Measurements from ENCODE around the gene METRNL.

METRNL gene

DNA sequence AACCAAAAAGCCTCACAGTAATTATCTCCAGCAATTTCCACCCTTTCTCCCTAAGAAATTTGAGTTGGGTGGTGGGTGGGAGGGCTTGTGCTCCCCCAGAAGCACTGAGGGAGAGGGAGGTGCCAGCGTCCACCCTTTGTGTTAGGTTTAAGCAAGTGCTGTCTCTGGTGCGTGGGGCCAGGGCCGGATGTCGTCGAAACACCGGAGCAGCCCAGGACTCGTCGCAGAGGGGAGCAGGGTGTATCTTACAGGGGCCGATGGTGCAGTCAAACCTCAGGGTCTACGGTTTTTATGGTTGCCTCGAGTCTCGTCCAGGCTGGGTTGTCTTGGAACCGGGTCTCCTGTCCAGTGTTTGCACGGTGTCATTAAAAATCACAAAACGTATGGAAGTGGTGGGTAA lies 35.3 kb downstream of the METRNL start:
- no peak for TF ChIP-seq ZFX (IDR thresholded peaks at IDR 0.05)
- TF ChIP-seq, protein P1, sequence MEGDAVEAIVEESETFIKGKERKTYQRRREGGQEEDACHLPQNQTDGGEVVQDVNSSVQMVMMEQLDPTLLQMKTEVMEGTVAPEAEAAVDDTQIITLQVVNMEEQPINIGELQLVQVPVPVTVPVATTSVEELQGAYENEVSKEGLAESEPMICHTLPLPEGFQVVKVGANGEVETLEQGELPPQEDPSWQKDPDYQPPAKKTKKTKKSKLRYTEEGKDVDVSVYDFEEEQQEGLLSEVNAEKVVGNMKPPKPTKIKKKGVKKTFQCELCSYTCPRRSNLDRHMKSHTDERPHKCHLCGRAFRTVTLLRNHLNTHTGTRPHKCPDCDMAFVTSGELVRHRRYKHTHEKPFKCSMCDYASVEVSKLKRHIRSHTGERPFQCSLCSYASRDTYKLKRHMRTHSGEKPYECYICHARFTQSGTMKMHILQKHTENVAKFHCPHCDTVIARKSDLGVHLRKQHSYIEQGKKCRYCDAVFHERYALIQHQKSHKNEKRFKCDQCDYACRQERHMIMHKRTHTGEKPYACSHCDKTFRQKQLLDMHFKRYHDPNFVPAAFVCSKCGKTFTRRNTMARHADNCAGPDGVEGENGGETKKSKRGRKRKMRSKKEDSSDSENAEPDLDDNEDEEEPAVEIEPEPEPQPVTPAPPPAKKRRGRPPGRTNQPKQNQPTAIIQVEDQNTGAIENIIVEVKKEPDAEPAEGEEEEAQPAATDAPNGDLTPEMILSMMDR (conservative IDR thresholded peaks at IDR 0.05) = no peak
- H3K27ac ChIP-seq = no peak overlapping the region

DNA sequence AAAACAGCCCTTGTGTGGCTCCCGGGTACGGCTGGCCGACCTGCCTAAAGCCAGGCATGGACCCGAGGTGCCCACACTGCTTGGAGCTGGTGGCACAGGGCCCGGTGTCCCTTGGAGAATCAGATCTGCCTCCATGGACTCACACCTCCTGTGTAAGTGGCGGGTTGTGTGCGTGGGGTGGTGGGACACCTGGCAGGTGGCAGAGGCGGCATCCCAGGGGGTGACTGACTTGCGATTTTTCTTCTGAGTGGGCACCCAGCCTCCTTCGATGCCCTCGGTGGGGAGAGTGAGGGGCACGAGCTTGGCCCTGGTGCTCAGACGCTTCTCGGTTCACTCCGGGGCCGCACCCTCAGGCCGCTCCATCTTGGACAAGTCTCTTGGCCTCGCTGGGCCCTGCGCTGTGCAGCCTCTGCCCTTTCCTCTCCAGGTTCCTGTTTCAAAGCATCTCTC lies 35.8 kb downstream of the METRNL start:
- H3K27ac ChIP-seq = no peak overlapping the region
- TF ChIP-seq, protein P1 (conservative IDR thresholded peaks at IDR 0.05) = no peak
- TF ChIP-seq ZFX (IDR thresholded peaks at IDR 0.05) = no peak

DNA sequence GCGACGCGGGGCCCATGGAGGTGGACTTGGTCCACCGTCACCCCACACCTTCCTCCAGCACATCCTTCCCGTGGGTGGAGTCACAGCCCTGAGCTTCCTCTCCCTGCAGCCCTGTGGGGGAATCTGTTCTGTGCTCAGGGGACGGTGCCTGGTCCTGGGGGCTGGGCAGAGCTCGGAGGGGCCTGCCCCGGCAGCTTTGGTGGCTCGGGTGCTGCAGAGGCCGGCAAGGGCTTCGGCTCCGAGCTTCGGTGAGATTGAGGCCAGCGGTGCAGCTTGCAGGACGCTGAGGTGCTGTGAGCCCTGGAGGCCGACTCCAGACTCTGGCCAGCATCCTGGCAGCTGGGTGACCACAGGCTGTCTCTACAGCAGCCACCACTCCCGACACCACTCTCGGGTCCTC lies 36.4 kb downstream of the METRNL start:
- TF ChIP-seq, protein P1 (conservative IDR thresholded peaks at IDR 0.05) = no peak
- H3K27ac ChIP-seq = no peak overlapping the region

DNA sequence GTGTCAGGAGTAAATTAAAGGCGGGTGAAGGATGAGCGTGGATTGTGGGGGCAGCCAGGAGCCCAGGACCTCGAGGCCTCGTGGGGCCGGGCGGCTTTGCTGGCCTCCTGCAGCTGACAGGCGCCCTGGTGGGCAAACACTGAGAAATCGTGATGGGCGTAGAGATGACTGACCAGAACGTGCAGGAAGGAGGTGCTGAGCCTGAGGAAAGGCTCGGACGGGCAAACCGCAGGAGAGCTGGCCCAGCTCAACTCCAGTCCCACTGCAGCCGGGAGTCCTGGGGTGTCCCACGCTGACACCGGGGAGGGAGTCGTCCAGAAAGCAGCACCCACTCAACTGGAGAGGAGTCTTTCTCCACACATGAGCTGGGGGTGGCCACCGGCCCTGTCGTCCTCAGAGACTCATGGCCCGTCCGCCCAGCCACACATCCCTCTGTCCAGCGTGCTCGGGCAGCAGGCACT lies 36.9 kb downstream of the METRNL start:
- H3K27ac ChIP-seq = no peak overlapping the region
- TF ChIP-seq, protein P1 (conservative IDR thresholded peaks at IDR 0.05) = no peak
- no peak for TF ChIP-seq ZFX (IDR thresholded peaks at IDR 0.05)

DNA sequence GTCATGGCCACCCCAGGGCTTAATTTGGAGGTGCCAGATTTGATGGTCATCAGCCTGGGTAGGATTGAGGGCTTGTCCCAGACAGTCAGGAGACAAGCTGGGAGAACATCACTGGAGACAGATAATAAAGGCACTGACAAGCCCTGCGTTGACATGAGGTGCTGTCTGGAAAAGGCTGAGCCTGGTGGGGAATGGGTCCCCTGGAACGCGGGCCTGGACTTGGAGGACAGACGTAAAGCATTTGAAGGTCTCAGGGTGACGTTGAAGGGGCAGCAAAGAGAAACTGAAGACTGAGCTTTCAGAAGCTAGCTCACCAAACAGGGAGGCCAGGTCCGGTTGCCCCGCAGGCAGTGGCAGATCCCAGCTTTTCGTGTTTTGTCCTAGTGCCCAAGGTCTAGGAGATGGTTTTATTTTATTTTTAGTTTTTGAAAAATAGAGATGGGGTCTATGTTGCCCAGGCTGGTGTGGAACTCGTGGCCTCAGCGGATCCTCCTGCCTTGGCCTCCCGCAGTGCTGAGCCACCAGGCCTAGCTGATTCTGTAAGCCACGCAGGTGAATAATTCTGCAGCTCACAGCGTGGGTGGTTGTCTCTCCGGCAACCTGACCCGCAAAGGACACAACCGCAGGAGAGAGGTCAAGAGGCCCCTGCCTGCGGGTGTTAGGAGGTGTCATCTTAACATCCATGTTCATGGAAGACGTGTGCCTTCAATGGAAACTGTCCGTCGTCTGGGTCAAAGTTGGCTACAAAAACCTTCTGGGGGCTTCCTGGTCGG lies 37.6 kb downstream of the METRNL start:
- TF ChIP-seq, protein P1 (conservative IDR thresholded peaks at IDR 0.05) = no peak
- no peak for TF ChIP-seq ZFX (IDR thresholded peaks at IDR 0.05)
- no peak overlapping the region for H3K27ac ChIP-seq

DNA sequence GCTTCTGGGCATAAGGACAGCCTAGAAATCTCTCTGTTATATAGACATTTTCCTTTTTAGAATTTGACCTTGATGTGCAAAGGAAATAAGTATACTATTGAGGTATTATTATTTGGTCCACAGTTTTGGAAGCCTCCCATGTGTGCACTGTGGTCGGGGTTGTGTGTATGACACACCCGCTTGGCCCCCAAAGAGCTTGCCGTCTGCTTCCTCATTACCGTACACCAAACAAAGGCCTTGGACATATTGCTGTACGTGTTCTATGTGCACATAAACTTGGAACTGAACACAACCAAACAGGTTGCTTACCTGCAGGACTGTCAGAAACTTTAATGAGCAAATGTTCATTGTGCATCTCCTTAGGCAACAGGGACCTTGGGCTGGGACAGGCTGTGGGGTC lies 38.2 kb downstream of the METRNL start:
- H3K27ac ChIP-seq = no peak overlapping the region
- TF ChIP-seq, protein P1 (conservative IDR thresholded peaks at IDR 0.05) = no peak
- TF ChIP-seq ZFX (IDR thresholded peaks at IDR 0.05) = no peak

DNA sequence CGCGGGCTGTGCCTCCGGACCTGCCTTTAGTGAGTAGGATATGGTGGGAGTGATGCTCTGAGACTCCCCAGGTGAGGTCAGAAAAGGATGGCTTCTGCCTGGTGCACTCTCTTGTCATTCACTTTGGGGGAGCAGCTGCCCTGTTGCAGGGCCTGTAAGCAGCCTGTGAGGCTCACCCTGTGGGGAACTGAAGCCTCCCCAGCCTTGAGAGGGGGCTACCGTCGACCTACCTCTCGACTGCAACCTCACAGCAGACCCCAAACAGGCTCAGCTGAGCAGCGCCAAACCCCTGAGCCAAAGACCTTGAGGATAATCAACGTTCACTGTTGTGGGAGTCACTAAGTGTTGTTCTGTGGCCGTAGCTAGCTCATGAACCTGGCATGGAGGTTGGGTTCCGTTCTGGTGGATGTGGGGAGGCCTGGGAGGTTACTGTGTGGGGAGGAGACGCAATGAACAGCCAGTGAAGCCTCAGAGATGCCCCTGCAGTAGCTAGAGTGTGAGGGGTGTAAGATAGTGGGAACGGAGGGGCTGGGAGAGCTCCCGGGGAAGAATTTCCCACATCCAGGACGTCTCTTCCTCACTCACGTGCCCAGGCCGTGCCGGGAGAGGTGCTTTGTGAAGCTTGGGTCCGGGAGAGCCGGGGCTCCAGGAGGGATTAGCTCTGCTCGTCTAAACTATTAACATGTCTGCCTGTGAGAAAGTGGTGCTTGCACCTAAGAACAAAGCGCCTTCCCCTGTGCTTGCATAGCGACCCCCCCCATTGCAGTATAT lies 38.8 kb downstream of the METRNL start:
- H3K27ac ChIP-seq = no peak overlapping the region
- TF ChIP-seq, protein P1 (conservative IDR thresholded peaks at IDR 0.05) = no peak
- no peak for TF ChIP-seq ZFX (IDR thresholded peaks at IDR 0.05)

Data from C4-2B (cell line).